HS-27A (cell line): ENCODE data around the gene LRR1.
"Not testable (repeated sequence)": the region's sequence is repeated elsewhere in the genome, so short reads cannot be mapped to it uniquely, and the experiment has no call there.

Experiments used
- DNase-seq: peaks from one replicate; pipeline ENCODE4 v3.0.0-alpha.2; 2012; ENCODE audit warnings: low read depth, missing footprints

Gene LRR1

DNA sequence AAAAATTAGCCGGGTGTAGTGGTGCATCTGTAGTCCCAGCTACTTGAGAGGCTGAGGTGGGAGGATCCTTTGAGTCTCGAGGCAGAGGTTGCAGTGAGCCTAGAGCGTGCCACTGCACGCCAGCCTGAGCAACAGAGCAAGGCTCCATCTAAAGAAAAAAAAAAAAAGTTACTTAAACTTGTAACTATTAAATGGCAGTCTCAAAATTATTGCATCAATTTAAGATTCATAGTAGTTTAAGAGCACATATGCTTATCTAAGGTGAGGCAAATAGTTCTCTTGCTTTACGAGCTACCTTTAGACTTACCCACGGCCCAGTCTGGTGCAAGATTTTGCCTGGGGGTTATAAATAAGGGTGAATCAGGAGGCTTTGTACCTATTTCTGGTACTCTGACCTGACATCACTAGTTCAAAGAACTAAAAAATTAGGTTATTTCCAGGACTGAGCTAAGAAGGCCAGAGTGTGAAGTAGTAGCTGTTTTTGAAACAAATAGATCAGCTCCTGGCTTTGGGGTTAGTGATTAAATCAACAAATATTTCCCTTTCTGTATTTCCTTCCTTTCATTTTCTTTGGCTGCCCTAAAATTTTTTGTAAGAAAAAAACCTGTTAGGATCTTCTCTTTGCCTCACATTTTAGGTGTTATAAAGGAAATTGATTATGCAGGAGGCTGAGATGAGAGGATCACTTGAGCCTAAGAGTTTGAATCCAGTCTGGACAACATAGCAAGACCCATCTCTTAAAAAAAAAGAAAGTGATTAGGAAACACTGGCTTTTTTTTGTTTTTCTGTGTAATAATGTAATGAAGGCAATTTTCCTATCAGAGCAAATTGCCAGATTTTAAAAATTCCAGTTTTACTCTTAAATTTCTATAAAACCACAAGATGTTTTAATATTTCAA, 25.4 kb downstream of the LRR1 start:
- DNase-seq, result no peak

GRCh38 chr14:49633640-49634546, 35.2 kb downstream of the LRR1 start:
- peak; percentile 80 for DNase-seq

DNA sequence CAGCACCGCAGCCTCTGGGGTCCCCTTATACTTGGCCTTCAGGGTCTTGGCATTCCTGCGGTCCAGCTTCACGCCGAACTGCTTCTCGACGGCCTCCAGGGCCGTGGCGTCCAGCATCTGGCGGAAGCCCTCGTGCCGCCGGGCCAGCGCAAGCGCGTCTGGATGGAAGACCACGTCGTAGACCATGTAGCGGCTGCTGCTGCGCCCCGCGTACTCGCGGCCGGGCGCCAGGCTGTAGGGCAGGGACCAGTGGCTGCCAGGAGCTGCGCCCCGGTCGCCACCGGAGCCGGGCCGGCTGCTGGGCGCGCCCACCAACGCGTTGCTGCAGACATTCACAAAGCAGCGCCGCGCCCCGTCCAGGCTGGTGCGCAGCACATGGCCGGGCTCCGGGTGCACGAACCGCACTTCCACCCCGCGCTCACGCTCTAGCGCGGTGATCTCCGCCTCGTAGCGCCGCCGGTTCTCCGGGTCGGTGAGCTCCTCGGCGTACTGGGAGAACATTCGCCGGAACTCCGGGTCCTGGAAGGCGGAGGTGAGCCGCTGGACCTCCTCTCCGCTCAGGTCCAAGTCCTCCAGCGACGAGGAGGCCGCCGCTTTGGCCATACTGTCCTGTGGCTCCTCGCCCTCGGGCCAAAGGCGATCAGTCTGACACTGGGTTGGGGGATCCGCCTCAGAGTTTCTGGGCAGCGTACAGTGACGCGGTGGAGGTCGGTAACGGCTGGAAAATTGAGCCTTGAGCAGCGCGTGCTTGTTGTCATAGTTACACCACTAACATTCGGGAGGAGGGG, 36.0 kb downstream of the LRR1 start, which contains the start of gene DNAAF2:
TSS of gene DNAAF2 (minus strand) at position 698 of the 788 bp plus-strand sequence. CDS start at position 603, 95 bp downstream.
- DNase-seq, result peak; percentile 64

DNA sequence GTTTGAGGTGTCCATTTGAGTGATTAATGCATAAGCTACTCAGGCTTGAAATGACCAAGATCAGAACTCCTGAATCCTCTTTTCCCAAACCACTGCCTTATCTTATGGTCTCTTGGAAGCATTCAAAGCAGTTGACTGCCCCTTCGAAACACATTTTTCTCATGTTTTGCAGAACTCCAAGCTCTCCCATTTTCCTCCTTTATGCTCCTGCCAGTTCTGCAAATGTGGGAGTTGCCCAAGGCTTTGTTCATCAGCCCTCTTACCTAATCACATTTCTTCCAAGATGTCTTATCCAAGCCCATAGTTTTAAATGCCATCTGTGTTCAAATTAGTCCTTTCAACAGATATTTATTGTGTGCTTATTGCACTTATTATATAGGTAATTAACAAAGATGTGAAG, 38.1 kb downstream of the LRR1 start:
- no peak for DNase-seq

GRCh38 chr14:49637534-49638078, 38.9 kb downstream of the LRR1 start:
- no peak for DNase-seq

DNA sequence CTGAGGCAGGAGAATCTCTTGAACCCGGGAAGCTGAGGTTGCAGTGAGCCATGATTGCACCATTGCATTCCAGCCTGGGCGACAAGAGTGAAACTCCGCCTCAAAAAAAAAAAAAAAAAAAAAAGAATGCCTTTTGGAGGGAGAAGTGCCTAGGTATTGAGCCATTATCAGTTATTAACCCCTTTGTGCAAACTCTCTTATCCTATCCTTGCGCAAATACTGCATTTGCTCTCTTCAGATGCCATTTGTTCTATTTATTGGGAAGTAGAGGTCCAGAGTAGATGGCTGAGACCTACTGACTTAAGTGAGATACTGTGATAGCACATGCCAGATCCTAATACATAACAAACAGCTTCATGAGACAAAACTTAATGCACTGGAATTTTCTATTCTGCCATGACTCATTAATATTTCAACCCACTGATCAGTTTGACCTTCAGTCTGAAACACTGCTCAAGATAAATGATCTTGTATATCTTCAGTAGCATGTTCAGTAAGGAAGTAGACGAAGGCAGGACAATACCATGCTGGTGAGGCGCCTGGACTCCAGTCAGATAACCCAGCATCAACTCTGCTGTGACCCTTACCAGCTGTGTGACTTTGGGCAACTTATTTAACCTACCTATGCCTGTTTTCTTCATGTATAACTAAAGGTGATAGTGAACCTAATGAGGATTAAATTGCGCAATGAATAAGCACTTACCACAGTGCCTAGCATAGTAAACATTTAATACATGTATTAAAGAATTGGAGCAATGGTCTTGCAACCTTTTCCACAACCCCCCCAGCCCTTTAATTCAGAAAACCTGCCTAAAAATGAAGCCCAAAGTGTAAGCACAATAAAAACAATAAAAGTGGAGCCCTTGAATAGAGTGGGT, 42.0 kb downstream of the LRR1 start:
- no peak for DNase-seq

- DNase-seq, result no peak
Observed at GRCh38 chr14:49641697-49642129, 43.0 kb downstream of the LRR1 start.

GRCh38 chr14:49642163-49642562, 43.4 kb downstream of the LRR1 start:
- DNase-seq, result no peak

DNA sequence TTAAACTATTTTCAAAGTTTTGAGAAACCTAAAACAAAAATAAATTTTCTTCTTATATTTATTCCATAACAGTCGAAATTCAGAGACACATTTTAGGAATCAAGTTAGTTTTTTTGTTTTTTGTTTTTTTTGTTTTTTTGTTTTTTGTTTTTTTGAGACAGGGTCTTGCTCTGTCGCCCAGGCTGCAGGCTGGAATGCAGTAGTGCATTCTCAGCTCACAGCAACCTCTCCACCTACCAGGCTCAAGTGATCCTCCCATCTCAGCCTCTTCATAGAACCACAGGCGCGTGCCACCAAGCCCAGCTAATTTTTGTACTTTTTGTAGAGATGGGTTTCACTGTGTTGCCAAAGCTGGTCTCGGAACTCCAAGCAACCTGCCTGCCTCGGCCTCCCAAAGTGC, 54.8 kb downstream of the LRR1 start:
- DNase-seq, result no peak

- DNase-seq, result no peak
Observed at GRCh38 chr14:49654511-49654910, 55.8 kb downstream of the LRR1 start.

- DNase-seq, result not testable (repeated sequence)
Observed at GRCh38 chr14:49657500-49657899, 58.8 kb downstream of the LRR1 start.

- no peak for DNase-seq
Observed at GRCh38 chr14:49659526-49660455, 61.1 kb downstream of the LRR1 start.
